Neural progenitor cell (in vitro differentiated cells): ENCODE data around the gene RELA. TPM values are rescaled to one million over a fixed set of nuclear protein-coding genes. Genes with fewer than 3 reads are reported as not detected.
A peak's percentile ranks its signal among the peaks of the same experiment; 100 is the strongest.
"Not testable (repeated sequence)": the region's sequence is repeated elsewhere in the genome, so short reads cannot be mapped to it uniquely, and the experiment has no call there.

Experiments
- DNase-seq: peaks from one replicate; pipeline ENCODE4 v3.0.0-alpha.2; 2016; ENCODE audit warnings: low spot score
- H2AFZ ChIP-seq: fragments of 200-600 bp; sonication (generic); replicated peaks from 2 replicates; pipeline ENCODE4 v1.6.1; 2016; ENCODE audit warnings: antibody characterized with exemption
- H3F3A ChIP-seq: fragments of 200-600 bp; sonication (generic); 2 replicates; pipeline ENCODE4 v1.6.1; 2016; ENCODE audit warnings: antibody characterized with exemption, low read depth
- H3K27ac ChIP-seq: fragments of 200-600 bp; sonication (generic); 2 replicates; pipeline ENCODE4 v1.5.1; 2016; ENCODE audit warnings: mild to moderate bottlenecking
- H3K27me3 ChIP-seq: fragments of 200-600 bp; sonication (generic); 2 replicates; pipeline ENCODE4 v1.6.1; 2016; ENCODE audit warnings: mild to moderate bottlenecking, moderate library complexity
- H3K36me3 ChIP-seq: fragments of 200-600 bp; sonication (generic); 2 replicates; pipeline ENCODE4 v1.5.1; 2016
- H3K4me1 ChIP-seq: fragments of 200-600 bp; sonication (generic); 2 replicates; pipeline ENCODE4 v1.6.1; 2016; ENCODE audit warnings: mixed run types
- H3K4me2 ChIP-seq: fragments of 200-600 bp; sonication (generic); 2 replicates; pipeline ENCODE4 v1.6.1; 2016
- H3K4me3 ChIP-seq: fragments of 200-600 bp; sonication (generic); 2 replicates; pipeline ENCODE4 v1.5.1; 2016
- H3K79me2 ChIP-seq: fragments of 200-600 bp; sonication (generic); 2 replicates; pipeline ENCODE4 v1.6.1; 2016; ENCODE audit warnings: low read depth
- H3K9ac ChIP-seq: fragments of 200-600 bp; sonication (generic); 2 replicates; pipeline ENCODE4 v1.6.1; 2016
- H3K9me3 ChIP-seq: fragments of 200-600 bp; sonication (generic); 2 replicates; pipeline ENCODE4 v1.5.1; 2016; ENCODE audit warnings: low read depth
- H4K20me1 ChIP-seq: fragments of 200-600 bp; sonication (generic); 2 replicates; pipeline ENCODE4 v1.6.1; 2016; ENCODE audit warnings: low read depth
- H3K27ac Mint-ChIP-seq: 3 replicates; pipeline ENCODE4 v1.8.0; 2021; ENCODE audit warnings: mixed read lengths
- H3K27me3 Mint-ChIP-seq: 2 replicates; pipeline ENCODE4 v1.8.0; 2022; ENCODE audit warnings: low read depth, mild to moderate bottlenecking, inconsistent platforms, moderate library complexity, mixed read lengths; ENCODE audit not compliant: insufficient read depth
- H3K36me3 Mint-ChIP-seq: 3 replicates; pipeline ENCODE4 v1.8.0; 2021; ENCODE audit warnings: mixed read lengths
- H3K4me1 Mint-ChIP-seq: 3 replicates; pipeline ENCODE4 v1.8.0; 2021; ENCODE audit warnings: mixed read lengths
- H3K4me3 Mint-ChIP-seq: 3 replicates; pipeline ENCODE4 v1.8.0; 2021; ENCODE audit warnings: mild to moderate bottlenecking, moderate library complexity, mixed read lengths
- H3K9me3 Mint-ChIP-seq: 3 replicates; pipeline ENCODE4 v1.8.0; 2020; ENCODE audit warnings: mixed read lengths
- EZH2 ChIP-seq: fragments of 200-600 bp; sonication (generic); IDR thresholded peaks from 2 replicates; pipeline ENCODE4 v1.6.1; 2017; ENCODE audit warnings: antibody characterized with exemption, mild to moderate bottlenecking, moderate library complexity
- EZH2phosphoT487 ChIP-seq: fragments of 200-600 bp; sonication (generic); IDR thresholded peaks from 2 replicates; pipeline ENCODE4 v1.6.1; 2017; ENCODE audit warnings: antibody characterized with exemption
- total RNA-seq: library from RNA; depleted of rRNA; stranded (reverse); fragments of >200 nt; gene quantifications from 2 replicates; pipeline ENCODE4 v1.2.3, GENCODE V29; 2015; ENCODE audit warnings: low replicate concordance
- TF ChIP-seq, protein P1 (sequence below): fragments of 200-600 bp; sonication (generic); IDR thresholded peaks from 2 replicates; pipeline ENCODE4 v1.5.1; 2017; ENCODE audit warnings: antibody characterized with exemption, mild to moderate bottlenecking

RELA gene
- total RNA-seq, 1 donor from 2014 or later, result 11.0 TPM

DNA sequence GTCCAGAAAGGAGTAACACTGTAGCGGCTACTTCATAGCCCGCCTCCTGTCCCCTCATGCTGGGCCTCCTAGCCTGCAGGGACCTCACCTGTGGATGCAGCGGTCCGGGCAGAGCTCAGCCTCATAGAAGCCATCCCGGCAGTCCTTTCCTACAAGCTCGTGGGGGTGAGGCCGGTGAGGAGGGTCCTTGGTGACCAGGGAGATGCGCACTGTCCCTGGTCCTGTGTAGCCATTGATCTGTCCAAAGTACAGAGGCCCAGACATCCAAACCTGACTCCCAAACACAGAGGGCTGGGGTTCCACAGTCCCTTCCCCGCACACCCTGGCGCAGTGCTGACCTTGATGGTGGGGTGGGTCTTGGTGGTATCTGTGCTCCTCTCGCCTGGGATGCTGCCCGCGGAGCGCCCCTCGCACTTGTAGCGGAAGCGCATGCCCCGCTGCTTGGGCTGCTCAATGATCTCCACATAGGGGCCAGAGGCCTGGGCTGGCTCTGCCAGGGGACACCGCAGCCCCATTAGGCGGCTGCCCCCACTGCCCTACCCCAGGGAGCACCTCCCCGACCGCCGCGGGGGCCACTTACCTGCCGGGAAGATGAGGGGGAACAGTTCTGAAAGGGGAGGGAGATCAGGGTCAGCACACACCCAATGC, 993 bp downstream of the RELA start:
- Histone ChIP-seq H3K9me3 (no peaks in the 10 kb centered on the region), H3K27me3 (no peaks in the 10 kb centered on the region), H3K27ac (no peak overlapping the region), H4K20me1 (peaks cover 6% of the 10 kb centered on the region), H3K36me3 (no peaks in the 10 kb centered on the region), H3K4me3 (peak overlapping the region; percentile 79), H3F3A (peaks cover 21% of the 10 kb centered on the region), H3K4me2 (peak overlapping the region; percentile 86), H3K79me2 (peaks cover 17% of the 10 kb centered on the region), H3K4me1 (peaks cover 11% of the 10 kb centered on the region), H2AFZ (no peak overlapping the region), H3K9ac (peak overlapping the region; percentile 64)
- Mint-ChIP-seq H3K27ac (no peak overlapping the region), H3K9me3 (no peaks in the 10 kb centered on the region), H3K36me3 (peaks cover 26% of the 10 kb centered on the region), H3K4me1 (peaks cover 9% of the 10 kb centered on the region), H3K27me3 (peaks cover 5% of the 10 kb centered on the region), H3K4me3 (peak overlapping the region; percentile 90)
- no peak for DNase-seq
- TF ChIP-seq, protein P1, sequence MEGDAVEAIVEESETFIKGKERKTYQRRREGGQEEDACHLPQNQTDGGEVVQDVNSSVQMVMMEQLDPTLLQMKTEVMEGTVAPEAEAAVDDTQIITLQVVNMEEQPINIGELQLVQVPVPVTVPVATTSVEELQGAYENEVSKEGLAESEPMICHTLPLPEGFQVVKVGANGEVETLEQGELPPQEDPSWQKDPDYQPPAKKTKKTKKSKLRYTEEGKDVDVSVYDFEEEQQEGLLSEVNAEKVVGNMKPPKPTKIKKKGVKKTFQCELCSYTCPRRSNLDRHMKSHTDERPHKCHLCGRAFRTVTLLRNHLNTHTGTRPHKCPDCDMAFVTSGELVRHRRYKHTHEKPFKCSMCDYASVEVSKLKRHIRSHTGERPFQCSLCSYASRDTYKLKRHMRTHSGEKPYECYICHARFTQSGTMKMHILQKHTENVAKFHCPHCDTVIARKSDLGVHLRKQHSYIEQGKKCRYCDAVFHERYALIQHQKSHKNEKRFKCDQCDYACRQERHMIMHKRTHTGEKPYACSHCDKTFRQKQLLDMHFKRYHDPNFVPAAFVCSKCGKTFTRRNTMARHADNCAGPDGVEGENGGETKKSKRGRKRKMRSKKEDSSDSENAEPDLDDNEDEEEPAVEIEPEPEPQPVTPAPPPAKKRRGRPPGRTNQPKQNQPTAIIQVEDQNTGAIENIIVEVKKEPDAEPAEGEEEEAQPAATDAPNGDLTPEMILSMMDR, result no peak
- TF ChIP-seq EZH2phosphoT487, result no peak
- no peak for TF ChIP-seq EZH2

DNA sequence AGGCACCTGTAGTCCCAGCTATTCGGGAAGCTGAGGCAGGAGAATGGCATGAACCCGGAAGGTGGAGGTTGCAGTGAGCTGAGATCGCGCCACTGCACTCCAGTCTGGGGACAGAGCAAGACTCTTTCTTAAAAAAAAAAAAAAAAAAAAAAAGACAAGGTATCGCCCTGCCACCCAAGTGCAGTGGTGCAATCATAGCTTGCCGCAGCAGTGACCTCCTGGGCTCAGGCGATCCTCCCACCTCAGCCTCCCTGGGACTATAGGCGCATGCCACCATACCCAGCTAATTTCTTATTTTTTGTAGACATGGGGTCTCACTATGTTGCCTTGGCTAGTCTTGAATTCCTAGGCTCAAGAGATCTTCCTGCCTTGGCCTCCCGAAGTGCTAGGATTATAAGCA, 1.8 kb downstream of the RELA start:
- H3K27me3 Mint-ChIP-seq, H3K27me3 ChIP-seq, H3K9me3 ChIP-seq, DNase-seq, H3K36me3 ChIP-seq, H3K4me3 ChIP-seq, H3K9ac ChIP-seq, H2AFZ ChIP-seq, H3K27ac Mint-ChIP-seq, H4K20me1 ChIP-seq, H3K9me3 Mint-ChIP-seq, H3K4me1 Mint-ChIP-seq, H3K27ac ChIP-seq, H3K4me2 ChIP-seq: not testable (repeated sequence)
- Histone ChIP-seq H3K4me1 (peaks cover 11% of the 10 kb centered on the region), H3F3A (peaks cover 21% of the 10 kb centered on the region), H3K79me2 (peaks cover 17% of the 10 kb centered on the region)
- Mint-ChIP-seq H3K4me3 (peak overlapping the region; percentile 90), H3K36me3 (peaks cover 30% of the 10 kb centered on the region)

DNA sequence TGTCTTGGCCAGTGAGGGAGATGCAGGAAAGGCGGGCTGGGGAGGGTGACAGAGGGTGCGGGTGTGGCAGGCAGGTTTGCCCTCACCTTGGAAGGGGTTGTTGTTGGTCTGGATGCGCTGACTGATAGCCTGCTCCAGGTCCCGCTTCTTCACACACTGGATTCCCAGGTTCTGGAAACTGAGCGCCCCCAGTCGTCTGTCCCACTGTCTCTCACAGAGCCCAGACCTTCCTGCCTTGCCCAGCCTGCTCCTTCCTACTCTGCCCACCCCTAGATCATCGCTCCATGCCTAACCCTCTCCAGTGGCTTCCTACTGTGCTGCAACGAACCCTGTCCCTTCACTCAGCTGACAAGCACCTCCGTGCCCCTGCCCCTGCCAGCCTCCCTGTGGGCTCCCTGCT, 2.7 kb downstream of the RELA start:
- no peak overlapping the region for H3K27ac Mint-ChIP-seq

More for the DNA sequence above, 2.7 kb downstream of the RELA start:
- Mint-ChIP-seq H3K9me3 (no peaks in the 10 kb centered on the region), H3K36me3 (peaks cover 35% of the 10 kb centered on the region), H3K27me3 (peaks cover 5% of the 10 kb centered on the region), H3K4me1 (peaks cover 9% of the 10 kb centered on the region), H3K4me3 (peak overlapping the region; percentile 23)
- Histone ChIP-seq H3K9me3 (no peaks in the 10 kb centered on the region), H3K4me3 (no peak overlapping the region), H3K4me2 (no peak overlapping the region), H2AFZ (no peak overlapping the region), H4K20me1 (peaks cover 6% of the 10 kb centered on the region), H3F3A (peaks cover 21% of the 10 kb centered on the region), H3K9ac (no peak overlapping the region), H3K27ac (no peak overlapping the region), H3K27me3 (no peaks in the 10 kb centered on the region), H3K79me2 (peaks cover 17% of the 10 kb centered on the region), H3K4me1 (peaks cover 11% of the 10 kb centered on the region), H3K36me3 (no peaks in the 10 kb centered on the region)
- no peak for DNase-seq
- TF ChIP-seq EZH2phosphoT487, result no peak
- TF ChIP-seq, protein P1, result no peak
- no peak for TF ChIP-seq EZH2
